Caki2 (cell line): Measurements from ENCODE around the gene FAM20C. TPM values are rescaled to one million over a fixed set of nuclear protein-coding genes. Genes with fewer than 3 reads are reported as not detected.

Experiments
- DNase-seq: peaks from one replicate; pipeline ENCODE4 v3.0.0-alpha.2; 2015; ENCODE audit warnings: low read depth
- in situ Hi-C: cut with HindIII; loops from 2 replicates; pipeline ENCODE4 v1.10.0; 2016; ENCODE audit warnings: low sequenced_read_pairs, low pct_unique_long_range_greater_than_20kb, mixed read lengths
- total RNA-seq: library from RNA; depleted of rRNA; stranded (reverse); fragments of >200 nt; shearing (Covaris generic); gene quantifications from 2 replicates; pipeline ENCODE4 v1.2.3, GENCODE V29; 2014; ENCODE audit warnings: low replicate concordance

The FAM20C gene
- total RNA-seq, 1 experiment from 2014 or later = 28.8 TPM

- in situ Hi-C loops = no loop called here
- no peak for DNase-seq
Measured at GRCh38 chr7:187227-187927, 5.0 kb upstream of the FAM20C start.

- DNase-seq = no peak
- in situ Hi-C loops = no loop called here
Measured at GRCh38 chr7:188174-188573, 4.2 kb upstream of the FAM20C start.

- in situ Hi-C loops = no loop called here
- DNase-seq = no peak
Measured at GRCh38 chr7:188727-189500, 3.5 kb upstream of the FAM20C start.

GRCh38 chr7:189719-190118, 2.7 kb upstream of the FAM20C start:
- DNase-seq = no peak
- in situ Hi-C loops = no loop called here

- DNase-seq = no peak
- in situ Hi-C loops = no loop called here
Measured at GRCh38 chr7:190196-190595, 2.2 kb upstream of the FAM20C start.

GRCh38 chr7:191105-191980, 1.0 kb upstream of the FAM20C start:
- in situ Hi-C loops = no loop called here
- DNase-seq = peak; percentile 41

GRCh38 chr7:192701-193480, 520 bp downstream of the FAM20C start:
- in situ Hi-C loops = no loop called here
- peak; percentile 16 for DNase-seq

GRCh38 chr7:193481-194251, 1.3 kb downstream of the FAM20C start:
- DNase-seq = no peak
- in situ Hi-C loops = no loop called here

GRCh38 chr7:194252-195009, 2.1 kb downstream of the FAM20C start:
- in situ Hi-C loops = no loop called here
- DNase-seq = no peak

- in situ Hi-C loops = no loop called here
- no peak for DNase-seq
Measured at GRCh38 chr7:195010-195829, 2.8 kb downstream of the FAM20C start.

- in situ Hi-C loops = no loop called here
- DNase-seq = no peak
Measured at GRCh38 chr7:195830-196128, 3.4 kb downstream of the FAM20C start.

GRCh38 chr7:196283-196682, 3.9 kb downstream of the FAM20C start:
- DNase-seq = no peak
- in situ Hi-C loops = no loop called here

GRCh38 chr7:196778-197321, 4.5 kb downstream of the FAM20C start:
- no peak for DNase-seq
- in situ Hi-C loops = no loop called here

GRCh38 chr7:197413-198335, 5.3 kb downstream of the FAM20C start:
- DNase-seq = no peak

More at GRCh38 chr7:197413-198335, 5.3 kb downstream of the FAM20C start:
- in situ Hi-C loops = no loop called here
